WI38 (cell line): ENCODE results near the gene GPC3.

Experiments used
- H3K4me3 ChIP-seq: 2 replicates; pipeline ENCODE4 v1.5.1; 2011; ENCODE audit warnings: low read depth, mild to moderate bottlenecking, control low read depth, low read length
- CTCF ChIP-seq: IDR thresholded peaks from 2 replicates; pipeline ENCODE4 v1.5.1; 2012; ENCODE audit warnings: low read depth, mild to moderate bottlenecking, control low read depth, low read length

Gene GPC3

DNA sequence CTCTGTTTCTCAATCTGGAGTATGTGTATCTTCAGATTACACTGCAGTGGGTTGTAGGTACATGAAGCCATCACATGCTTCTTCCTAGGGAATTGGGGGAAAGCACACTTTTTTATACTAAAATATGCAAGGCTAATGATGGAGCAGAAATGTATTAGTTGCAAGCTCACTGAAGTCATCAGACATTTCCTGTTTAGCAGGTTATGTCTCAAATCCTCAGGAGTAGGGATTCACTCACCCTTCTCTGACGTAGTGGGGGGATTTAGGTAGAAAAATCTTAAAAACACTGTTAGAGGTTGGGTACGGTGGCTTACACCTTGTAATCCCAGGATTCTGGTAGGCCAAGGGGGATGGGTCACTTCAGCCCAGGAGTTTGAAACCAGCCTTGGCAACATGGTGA lies 441.7 kb downstream of the GPC3 start:
- TF ChIP-seq CTCF: no peak
- H3K4me3 ChIP-seq: no peak overlapping the region

DNA sequence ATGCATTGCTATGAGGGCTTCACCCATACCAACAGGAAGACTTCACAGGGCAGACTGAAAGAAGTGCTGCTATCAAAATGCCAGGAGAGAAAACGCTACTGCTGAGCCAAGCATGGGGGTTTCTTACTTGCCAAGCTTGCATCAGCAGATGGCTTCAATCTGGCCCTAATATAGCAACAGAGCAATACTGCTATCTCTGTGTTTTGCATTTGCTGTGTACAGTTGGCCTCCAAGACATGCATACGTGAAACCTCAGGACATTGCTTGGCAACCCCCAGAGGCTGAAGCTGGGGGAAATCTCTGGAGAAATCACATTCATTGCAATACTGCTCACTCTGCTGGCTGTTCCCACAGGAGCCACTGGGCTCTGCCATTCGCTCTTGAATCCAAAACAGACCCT lies 442.9 kb downstream of the GPC3 start:
- H3K4me3 ChIP-seq: no peak overlapping the region
- TF ChIP-seq CTCF: no peak

GRCh38 chrX:133541021-133541420 lies 444.4 kb downstream of the GPC3 start:
- no peak for TF ChIP-seq CTCF

GRCh38 chrX:133538148-133538547 lies 447.2 kb downstream of the GPC3 start:
- H3K4me3 ChIP-seq: no peak overlapping the region
- TF ChIP-seq CTCF: no peak

More at GRCh38 chrX:133541021-133541420, 444.4 kb downstream of the GPC3 start:
- H3K4me3 ChIP-seq: no peak overlapping the region

DNA sequence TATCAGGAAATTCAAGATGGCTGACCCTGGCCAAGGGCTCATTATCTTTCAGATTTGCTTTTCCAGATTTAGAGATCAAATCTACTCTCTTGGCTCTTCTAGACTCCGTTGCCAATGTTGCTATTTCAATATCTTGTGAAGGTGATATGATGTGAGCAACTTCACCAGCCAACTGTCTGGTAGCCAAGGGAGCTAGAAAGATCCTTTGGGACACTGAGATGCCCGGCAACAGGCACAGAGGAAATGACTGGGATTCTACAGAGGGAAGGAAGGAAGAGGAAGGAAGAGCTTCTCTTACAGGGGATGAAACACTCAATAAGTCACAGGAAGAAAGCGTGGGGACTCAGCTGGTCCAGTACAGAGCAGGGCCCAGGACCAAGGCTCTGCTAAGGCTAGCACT lies 448.3 kb downstream of the GPC3 start:
- no peak overlapping the region for H3K4me3 ChIP-seq
- no peak for TF ChIP-seq CTCF

DNA sequence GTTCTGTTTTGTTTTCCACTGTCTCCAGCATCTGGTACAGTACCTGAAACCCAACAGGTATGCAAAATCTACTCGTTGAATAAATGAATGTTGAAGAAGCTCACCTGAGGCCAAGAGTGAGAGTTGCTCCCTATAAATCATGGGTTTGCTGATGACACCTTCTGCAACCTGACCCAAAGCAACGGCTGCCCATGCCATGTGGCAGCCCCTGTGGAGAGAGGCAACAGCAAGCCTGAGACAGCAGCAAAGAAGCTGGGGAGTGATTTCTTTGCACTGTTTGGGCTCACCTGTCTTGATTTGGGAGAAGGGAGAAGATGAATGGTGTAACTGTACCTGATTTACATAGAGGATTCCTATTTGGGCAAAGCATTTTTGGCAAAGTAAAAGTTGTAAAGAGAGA lies 450.3 kb downstream of the GPC3 start:
- no peak overlapping the region for H3K4me3 ChIP-seq
- TF ChIP-seq CTCF: no peak

- no peak for TF ChIP-seq CTCF
- H3K4me3 ChIP-seq: no peak overlapping the region
Observed at GRCh38 chrX:133534172-133534571, 451.2 kb downstream of the GPC3 start.
